Measurements from ENCODE around the gene IGLL1.
"Not testable (repeated sequence)": the region's sequence is repeated elsewhere in the genome, so short reads cannot be mapped to it uniquely, and the experiment has no call there.

DNA sequence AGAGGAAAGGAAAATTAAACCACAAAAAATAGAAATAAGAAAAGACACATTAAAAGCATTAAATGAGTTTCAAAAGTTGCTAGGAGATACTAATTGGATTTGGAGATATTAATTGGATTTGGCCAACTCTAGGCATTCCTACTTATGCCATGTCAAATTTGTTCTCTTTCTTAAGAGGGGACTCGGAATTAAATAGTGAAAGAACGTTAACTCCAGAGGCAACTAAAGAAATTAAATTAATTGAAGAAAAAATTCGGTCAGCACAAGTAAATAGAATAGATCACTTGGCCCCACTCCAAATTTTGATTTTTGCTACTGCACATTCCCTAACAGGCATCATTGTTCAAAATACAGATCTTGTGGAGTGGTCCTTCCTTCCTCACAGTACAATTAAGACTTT lies 37.7 kb downstream of the IGLL1 start:
- TF ChIP-seq SIN3A (IDR thresholded peaks at IDR 0.05; ENCODE audit: borderline replicate concordance, low read depth, low read length); RFX5 (IDR thresholded peaks at IDR 0.05; ENCODE audit: low read length); RAD21 (IDR thresholded peaks at IDR 0.05; ENCODE audit: low read length); MXI1 (IDR thresholded peaks at IDR 0.05; ENCODE audit: low read depth, low read length); YY1 (IDR thresholded peaks at IDR 0.05; ENCODE audit: low read depth); EP300 (IDR thresholded peaks at IDR 0.05; ENCODE audit: borderline replicate concordance in 1 of 2, low read depth in 1 of 2, low read length in 1 of 2): not testable (repeated sequence)
- TF ChIP-seq, protein P1, sequence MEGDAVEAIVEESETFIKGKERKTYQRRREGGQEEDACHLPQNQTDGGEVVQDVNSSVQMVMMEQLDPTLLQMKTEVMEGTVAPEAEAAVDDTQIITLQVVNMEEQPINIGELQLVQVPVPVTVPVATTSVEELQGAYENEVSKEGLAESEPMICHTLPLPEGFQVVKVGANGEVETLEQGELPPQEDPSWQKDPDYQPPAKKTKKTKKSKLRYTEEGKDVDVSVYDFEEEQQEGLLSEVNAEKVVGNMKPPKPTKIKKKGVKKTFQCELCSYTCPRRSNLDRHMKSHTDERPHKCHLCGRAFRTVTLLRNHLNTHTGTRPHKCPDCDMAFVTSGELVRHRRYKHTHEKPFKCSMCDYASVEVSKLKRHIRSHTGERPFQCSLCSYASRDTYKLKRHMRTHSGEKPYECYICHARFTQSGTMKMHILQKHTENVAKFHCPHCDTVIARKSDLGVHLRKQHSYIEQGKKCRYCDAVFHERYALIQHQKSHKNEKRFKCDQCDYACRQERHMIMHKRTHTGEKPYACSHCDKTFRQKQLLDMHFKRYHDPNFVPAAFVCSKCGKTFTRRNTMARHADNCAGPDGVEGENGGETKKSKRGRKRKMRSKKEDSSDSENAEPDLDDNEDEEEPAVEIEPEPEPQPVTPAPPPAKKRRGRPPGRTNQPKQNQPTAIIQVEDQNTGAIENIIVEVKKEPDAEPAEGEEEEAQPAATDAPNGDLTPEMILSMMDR (IDR thresholded peaks at IDR 0.05) = not testable (repeated sequence)
- TF ChIP-seq, protein P2, sequence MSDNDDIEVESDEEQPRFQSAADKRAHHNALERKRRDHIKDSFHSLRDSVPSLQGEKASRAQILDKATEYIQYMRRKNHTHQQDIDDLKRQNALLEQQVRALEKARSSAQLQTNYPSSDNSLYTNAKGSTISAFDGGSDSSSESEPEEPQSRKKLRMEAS (IDR thresholded peaks at IDR 0.05; ENCODE audit: low read depth) = not testable (repeated sequence)

Measured in SK-N-SH (cell line).